ENCODE results near the gene CEP112.
"Not testable (repeated sequence)": the region's sequence is repeated elsewhere in the genome, so short reads cannot be mapped to it uniquely, and the experiment has no call there.

GRCh38 chr17:65826577-65826976 is 365.4 kb downstream of the CEP112 start:
- TF ChIP-seq ZNF384 (IDR thresholded peaks at IDR 0.05); BHLHE40 (IDR thresholded peaks at IDR 0.05; ENCODE audit: borderline replicate concordance); PKNOX1 (IDR thresholded peaks at IDR 0.05); CTBP1 (IDR thresholded peaks at IDR 0.05; ENCODE audit: borderline replicate concordance): not testable (repeated sequence)

Measured in HEK293T (cell line).